Activated T-cell treated with anti-CD3 and anti-CD28 coated beads, Interleukin-2, amount 50 U/mL, for 72 hours (primary cell): ENCODE results near the gene FGB. TPM values are rescaled to one million over a fixed set of nuclear protein-coding genes. Genes with fewer than 3 reads are reported as not detected.

Experiments used
- total RNA-seq, 2 donors: library from RNA; stranded (reverse); gene quantifications; one replicate each; pipeline ENCODE4 v1.2.3, GENCODE V29; 2022

Gene FGB
- total RNA-seq, 2 donors from 2014 or later: not detected

Other genes starting within 250 kb of the FGB start
- gene DCHS2, start 71.2 kb upstream of the FGB start, total RNA-seq: not detected
- gene PLRG1, start 12.6 kb upstream of the FGB start, total RNA-seq: 100 to 1,000 TPM; 169 to 181 TPM
- not detected for gene FGA, start 27.7 kb downstream of the FGB start, total RNA-seq
- not detected for gene FGG, start 49.6 kb downstream of the FGB start, total RNA-seq
- not detected for gene LRAT, start 181.0 kb downstream of the FGB start, total RNA-seq
- not detected for gene RBM46, start 218.3 kb downstream of the FGB start, total RNA-seq